ENCODE data around the gene YEATS4. TPM values are rescaled to one million over a fixed set of nuclear protein-coding genes. Genes with fewer than 3 reads are reported as not detected.

The YEATS4 gene
- polyA plus RNA-seq, 2 of the 4 experiments (the other 2 are of a cell fraction): 41.7 to 70.1 TPM

DNA sequence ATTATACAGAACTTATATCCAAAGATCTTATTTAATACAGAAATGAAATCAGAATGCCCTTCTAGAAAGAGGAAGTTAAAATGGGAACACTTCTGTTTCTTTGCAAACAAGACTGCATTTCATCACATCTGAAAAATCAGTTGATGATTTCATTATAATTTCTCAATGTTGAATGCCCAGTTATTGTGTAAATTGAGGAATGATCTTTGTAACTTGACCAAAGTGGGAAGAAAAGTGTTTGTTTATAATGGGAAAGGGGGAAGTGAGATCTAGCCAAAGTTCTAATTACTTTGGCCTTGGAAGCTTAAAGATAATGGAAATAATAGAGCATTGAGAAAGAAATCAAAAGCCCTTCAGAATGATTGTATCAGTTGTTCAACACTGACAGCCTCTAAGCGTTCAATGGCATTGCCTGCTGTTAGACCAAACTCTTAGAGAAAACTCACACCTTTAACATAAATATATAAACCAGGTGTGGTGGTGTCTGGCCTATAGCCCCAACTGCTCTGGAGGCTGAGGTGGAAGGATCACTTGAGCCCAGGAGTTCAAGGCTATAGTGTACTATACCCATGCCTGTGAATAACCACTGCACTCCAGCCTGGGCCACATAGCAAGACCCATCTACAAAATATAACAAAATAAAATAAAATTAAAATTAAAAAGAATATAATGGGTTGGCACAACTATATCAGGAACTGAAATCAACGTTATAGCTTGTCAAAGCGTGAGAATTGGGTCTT, 21.3 kb upstream of the YEATS4 start:
- ChIA-PET CTCF (interaction anchor here (0.9 to 1.6 kb wide), 2 partner anchors 19 kb away, joined by 3 to 5 read pairs; no protein-coding TSS in a partner anchor), POLR2A (no interaction called here)
- Histone ChIP-seq H3K27ac (no peak overlapping the region), H3K4me1 (no peaks in the 10 kb centered on the region), H3K4me3 (no peak overlapping the region), H3K4me2 (no peak overlapping the region), H3K9me3 (no peaks in the 10 kb centered on the region)
- FAIRE-seq (no peak), DNase-seq (ENCODE audit: low read depth in 1 of 2, low spot score in 1 of 2) (no peak), ATAC-seq (no peak)
- no peak for TF ChIP-seq ZSCAN20 (CRISPR knock-in tag; IDR thresholded peaks at IDR 0.05)
- TF ChIP-seq, protein P1, sequence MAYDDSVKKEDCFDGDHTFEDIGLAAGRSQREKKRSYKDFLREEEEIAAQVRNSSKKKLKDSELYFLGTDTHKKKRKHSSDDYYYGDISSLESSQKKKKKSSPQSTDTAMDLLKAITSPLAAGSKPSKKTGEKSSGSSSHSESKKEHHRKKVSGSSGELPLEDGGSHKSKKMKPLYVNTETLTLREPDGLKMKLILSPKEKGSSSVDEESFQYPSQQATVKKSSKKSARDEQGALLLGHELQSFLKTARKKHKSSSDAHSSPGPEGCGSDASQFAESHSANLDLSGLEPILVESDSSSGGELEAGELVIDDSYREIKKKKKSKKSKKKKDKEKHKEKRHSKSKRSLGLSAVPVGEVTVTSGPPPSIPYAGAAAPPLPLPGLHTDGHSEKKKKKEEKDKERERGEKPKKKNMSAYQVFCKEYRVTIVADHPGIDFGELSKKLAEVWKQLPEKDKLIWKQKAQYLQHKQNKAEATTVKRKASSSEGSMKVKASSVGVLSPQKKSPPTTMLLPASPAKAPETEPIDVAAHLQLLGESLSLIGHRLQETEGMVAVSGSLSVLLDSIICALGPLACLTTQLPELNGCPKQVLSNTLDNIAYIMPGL (CRISPR knock-in tag; IDR thresholded peaks at IDR 0.05; ENCODE audit: borderline replicate concordance): no peak
- TF ChIP-seq, protein P2, sequence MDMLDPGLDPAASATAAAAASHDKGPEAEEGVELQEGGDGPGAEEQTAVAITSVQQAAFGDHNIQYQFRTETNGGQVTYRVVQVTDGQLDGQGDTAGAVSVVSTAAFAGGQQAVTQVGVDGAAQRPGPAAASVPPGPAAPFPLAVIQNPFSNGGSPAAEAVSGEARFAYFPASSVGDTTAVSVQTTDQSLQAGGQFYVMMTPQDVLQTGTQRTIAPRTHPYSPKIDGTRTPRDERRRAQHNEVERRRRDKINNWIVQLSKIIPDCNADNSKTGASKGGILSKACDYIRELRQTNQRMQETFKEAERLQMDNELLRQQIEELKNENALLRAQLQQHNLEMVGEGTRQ (IDR thresholded peaks at IDR 0.05): no peak
- no peak for TF ChIP-seq CBX2 (IDR thresholded peaks at IDR 0.05; ENCODE audit: borderline replicate concordance, low read depth)
- TF ChIP-seq TP53 (CRISPR knock-in tag; IDR thresholded peaks at IDR 0.05): no peak
- no peak for TF ChIP-seq MYC (IDR thresholded peaks at IDR 0.05; ENCODE audit: borderline replicate concordance, low read length)
- TF ChIP-seq, protein P3, sequence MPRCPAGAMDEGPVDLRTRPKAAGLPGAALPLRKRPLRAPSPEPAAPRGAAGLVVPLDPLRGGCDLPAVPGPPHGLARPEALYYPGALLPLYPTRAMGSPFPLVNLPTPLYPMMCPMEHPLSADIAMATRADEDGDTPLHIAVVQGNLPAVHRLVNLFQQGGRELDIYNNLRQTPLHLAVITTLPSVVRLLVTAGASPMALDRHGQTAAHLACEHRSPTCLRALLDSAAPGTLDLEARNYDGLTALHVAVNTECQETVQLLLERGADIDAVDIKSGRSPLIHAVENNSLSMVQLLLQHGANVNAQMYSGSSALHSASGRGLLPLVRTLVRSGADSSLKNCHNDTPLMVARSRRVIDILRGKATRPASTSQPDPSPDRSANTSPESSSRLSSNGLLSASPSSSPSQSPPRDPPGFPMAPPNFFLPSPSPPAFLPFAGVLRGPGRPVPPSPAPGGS (IDR thresholded peaks at IDR 0.05): no peak
- TF ChIP-seq FOSL2 (IDR thresholded peaks at IDR 0.05): no peak
- no peak for TF ChIP-seq FOSL2 (CRISPR knock-in tag; IDR thresholded peaks at IDR 0.05)
- no peak for TF ChIP-seq POLR2A (IDR thresholded peaks at IDR 0.05; ENCODE audit: low read length)
- TF ChIP-seq RNF2 (IDR thresholded peaks at IDR 0.05; ENCODE audit: borderline replicate concordance, low read depth): no peak
- no peak for TF ChIP-seq ZNF302 (CRISPR knock-in tag; IDR thresholded peaks at IDR 0.05)
- TF ChIP-seq NFE2L2 (conservative IDR thresholded peaks at IDR 0.05; ENCODE audit: low read length): no peak
- TF ChIP-seq ESRRA (IDR thresholded peaks at IDR 0.05; ENCODE audit: borderline replicate concordance, low read length): no peak
- WGBS (ENCODE audit: missing lambda C conversion rate): 81% methylated on average over 3 of the region's 3 CpGs

DNA sequence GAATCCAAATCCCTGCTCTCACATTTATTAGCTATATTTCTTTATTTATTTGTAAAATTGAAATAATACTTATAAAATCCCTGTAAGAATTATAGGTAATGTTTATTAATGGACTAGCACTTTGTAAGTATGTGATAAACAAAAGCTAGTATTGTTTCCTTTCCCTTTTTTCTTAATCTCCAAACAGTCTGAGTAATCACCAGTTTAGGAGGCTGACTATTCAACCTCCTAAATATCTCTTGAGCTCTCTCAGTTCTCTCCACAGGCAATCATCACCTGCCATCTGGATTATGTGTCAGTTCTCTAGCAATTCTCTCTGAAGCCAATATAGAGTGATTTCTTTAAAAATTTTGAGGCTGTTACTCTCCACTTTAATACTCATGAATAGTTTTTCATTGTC, 20.6 kb upstream of the YEATS4 start:
- no peak overlapping the region for H3K27ac ChIP-seq
- H3K4me1 ChIP-seq: no peaks in the 10 kb centered on the region
- ATAC-seq (no peak), FAIRE-seq (no peak), DNase-seq (ENCODE audit: low read depth in 1 of 2, low spot score in 1 of 2) (no peak)
- H3K4me3 ChIP-seq: no peak overlapping the region
- no peak for TF ChIP-seq POLR2AphosphoS2 (conservative IDR thresholded peaks at IDR 0.05; ENCODE audit: low read length)
- no peak overlapping the region for H3K4me2 ChIP-seq
- CTCF ChIA-PET: interaction anchor here (1.6 kb wide), 1 partner anchor 18 kb away, joined by 5 read pairs; no protein-coding TSS in a partner anchor
- POLR2A ChIA-PET: no interaction called here
- H3K9me3 ChIP-seq: no peaks in the 10 kb centered on the region

DNA sequence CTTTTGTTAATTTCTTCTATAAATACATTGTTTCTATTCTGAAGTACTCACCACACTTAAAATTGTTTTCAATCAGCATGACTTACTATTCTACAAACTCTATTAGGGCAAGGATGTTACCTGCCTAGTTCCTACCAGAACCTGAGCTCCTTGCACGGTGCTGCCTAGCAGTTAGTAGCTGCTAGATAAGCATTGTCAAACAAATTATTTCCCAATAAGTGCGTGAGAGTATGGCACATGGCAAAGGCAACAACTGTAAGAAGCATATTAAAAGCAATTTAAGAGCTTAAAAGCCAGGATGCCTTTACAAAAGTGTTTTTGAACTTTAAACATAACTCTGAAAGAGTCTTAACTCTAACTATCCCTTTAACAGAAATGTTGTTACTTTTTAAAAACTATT, 19.5 kb upstream of the YEATS4 start:
- 59% methylated on average over 2 of the region's 2 CpGs for WGBS (ENCODE audit: missing lambda C conversion rate)
- no peak overlapping the region for H3K4me2 ChIP-seq
- ChIA-PET POLR2A (no interaction called here), CTCF (no interaction called here)
- H3K4me3 ChIP-seq: no peak overlapping the region
- DNase-seq (ENCODE audit: low read depth in 1 of 2, low spot score in 1 of 2): no peak
- no peak for FAIRE-seq
- H3K9me3 ChIP-seq: no peaks in the 10 kb centered on the region
- no peak for ATAC-seq
- no peaks in the 10 kb centered on the region for H3K4me1 ChIP-seq
- H3K27ac ChIP-seq: no peak overlapping the region
- TF ChIP-seq EP300 (IDR thresholded peaks at IDR 0.05): no peak
- TF ChIP-seq HOXB5 (CRISPR knock-in tag; IDR thresholded peaks at IDR 0.05): no peak
- no peak for TF ChIP-seq RFX5 (IDR thresholded peaks at IDR 0.05)
- no peak for TF ChIP-seq MAZ (IDR thresholded peaks at IDR 0.05; ENCODE audit: borderline replicate concordance, low read depth, low read length)
- TF ChIP-seq EHF (CRISPR knock-in tag; IDR thresholded peaks at IDR 0.05): no peak
- TF ChIP-seq, protein P4, sequence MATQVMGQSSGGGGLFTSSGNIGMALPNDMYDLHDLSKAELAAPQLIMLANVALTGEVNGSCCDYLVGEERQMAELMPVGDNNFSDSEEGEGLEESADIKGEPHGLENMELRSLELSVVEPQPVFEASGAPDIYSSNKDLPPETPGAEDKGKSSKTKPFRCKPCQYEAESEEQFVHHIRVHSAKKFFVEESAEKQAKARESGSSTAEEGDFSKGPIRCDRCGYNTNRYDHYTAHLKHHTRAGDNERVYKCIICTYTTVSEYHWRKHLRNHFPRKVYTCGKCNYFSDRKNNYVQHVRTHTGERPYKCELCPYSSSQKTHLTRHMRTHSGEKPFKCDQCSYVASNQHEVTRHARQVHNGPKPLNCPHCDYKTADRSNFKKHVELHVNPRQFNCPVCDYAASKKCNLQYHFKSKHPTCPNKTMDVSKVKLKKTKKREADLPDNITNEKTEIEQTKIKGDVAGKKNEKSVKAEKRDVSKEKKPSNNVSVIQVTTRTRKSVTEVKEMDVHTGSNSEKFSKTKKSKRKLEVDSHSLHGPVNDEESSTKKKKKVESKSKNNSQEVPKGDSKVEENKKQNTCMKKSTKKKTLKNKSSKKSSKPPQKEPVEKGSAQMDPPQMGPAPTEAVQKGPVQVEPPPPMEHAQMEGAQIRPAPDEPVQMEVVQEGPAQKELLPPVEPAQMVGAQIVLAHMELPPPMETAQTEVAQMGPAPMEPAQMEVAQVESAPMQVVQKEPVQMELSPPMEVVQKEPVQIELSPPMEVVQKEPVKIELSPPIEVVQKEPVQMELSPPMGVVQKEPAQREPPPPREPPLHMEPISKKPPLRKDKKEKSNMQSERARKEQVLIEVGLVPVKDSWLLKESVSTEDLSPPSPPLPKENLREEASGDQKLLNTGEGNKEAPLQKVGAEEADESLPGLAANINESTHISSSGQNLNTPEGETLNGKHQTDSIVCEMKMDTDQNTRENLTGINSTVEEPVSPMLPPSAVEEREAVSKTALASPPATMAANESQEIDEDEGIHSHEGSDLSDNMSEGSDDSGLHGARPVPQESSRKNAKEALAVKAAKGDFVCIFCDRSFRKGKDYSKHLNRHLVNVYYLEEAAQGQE (IDR thresholded peaks at IDR 0.05): no peak
- TF ChIP-seq, protein P5, sequence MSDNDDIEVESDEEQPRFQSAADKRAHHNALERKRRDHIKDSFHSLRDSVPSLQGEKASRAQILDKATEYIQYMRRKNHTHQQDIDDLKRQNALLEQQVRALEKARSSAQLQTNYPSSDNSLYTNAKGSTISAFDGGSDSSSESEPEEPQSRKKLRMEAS (IDR thresholded peaks at IDR 0.05): no peak
- TF ChIP-seq ESRRA (IDR thresholded peaks at IDR 0.05; ENCODE audit: borderline replicate concordance, low read length): no peak
- TF ChIP-seq POLR2A (IDR thresholded peaks at IDR 0.05; ENCODE audit: low read length): no peak
- TF ChIP-seq, protein P6, sequence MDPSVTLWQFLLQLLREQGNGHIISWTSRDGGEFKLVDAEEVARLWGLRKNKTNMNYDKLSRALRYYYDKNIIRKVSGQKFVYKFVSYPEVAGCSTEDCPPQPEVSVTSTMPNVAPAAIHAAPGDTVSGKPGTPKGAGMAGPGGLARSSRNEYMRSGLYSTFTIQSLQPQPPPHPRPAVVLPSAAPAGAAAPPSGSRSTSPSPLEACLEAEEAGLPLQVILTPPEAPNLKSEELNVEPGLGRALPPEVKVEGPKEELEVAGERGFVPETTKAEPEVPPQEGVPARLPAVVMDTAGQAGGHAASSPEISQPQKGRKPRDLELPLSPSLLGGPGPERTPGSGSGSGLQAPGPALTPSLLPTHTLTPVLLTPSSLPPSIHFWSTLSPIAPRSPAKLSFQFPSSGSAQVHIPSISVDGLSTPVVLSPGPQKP (IDR thresholded peaks at IDR 0.05; ENCODE audit: low read depth, low read length): no peak
- TF ChIP-seq SMC3 (IDR thresholded peaks at IDR 0.05): no peak
- TF ChIP-seq, protein P7, sequence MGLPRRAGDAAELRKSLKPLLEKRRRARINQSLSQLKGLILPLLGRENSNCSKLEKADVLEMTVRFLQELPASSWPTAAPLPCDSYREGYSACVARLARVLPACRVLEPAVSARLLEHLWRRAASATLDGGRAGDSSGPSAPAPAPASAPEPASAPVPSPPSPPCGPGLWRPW (IDR thresholded peaks at IDR 0.05): no peak

Measured in A549 (cell line).